ENCODE results near the gene FNBP1. TPM values are rescaled to one million over a fixed set of nuclear protein-coding genes. Genes with fewer than 3 reads are reported as not detected.

The FNBP1 gene
- 10 to 100 TPM; 71.5 to 80.3 TPM for total RNA-seq

DNA sequence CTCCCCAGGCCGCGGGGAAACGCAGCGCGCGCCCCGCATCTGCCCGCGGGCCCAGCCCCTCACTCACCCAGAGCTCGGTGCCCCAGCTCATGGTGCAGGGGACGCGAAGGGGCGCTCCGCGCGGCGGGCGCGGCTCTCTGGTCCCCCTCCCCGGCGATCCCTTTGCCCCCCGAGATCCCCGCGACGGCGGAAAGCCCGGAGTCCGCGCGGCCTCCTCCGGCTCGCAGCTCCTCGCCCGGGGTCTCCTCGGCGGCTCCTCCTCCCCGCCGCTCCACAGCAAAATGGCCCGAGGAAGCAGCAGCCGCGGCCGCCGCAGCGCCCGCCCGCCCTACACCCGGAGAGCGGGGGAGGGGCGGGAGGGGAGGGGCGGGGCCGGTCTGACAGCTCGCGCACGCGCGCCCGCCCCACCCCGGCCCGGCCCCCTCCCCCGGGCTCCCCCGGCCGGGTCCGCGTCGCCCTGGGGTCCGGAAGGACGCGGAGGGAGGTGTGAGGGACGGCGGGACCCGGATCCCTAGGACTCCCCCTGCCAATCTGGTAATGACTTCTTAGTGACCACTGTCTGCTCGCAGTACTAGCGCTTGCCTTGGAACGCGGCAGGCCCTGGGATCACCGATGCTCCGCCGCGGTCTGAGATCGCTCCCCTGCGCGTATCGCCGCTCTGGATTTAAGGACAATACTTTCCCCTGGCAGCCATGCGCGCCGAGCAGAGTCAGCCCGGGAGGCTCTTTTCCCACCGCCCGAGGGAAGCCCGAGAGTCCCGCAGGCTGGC, at the start of gene FNBP1:
TSS of gene FNBP1 (minus strand) at position 305 of the 769 bp plus-strand sequence. CDS start at position 91, 214 bp downstream.
- Histone ChIP-seq H3K9me3 (no peaks in the 10 kb centered on the region), H3K4me1 (ENCODE audit: control insufficient read depth in 1 of 2, low read depth in 2 of 2) (peaks cover 20 to 39% of the 10 kb centered on the region in 2 donors), H3K4me3 (peak within 1 kb of the TSS; percentile 98), H3K36me3 (no peaks in the 10 kb centered on the region), H3K27ac (peak within 1 kb of the TSS; percentile 88 to 93), H3K27me3 (replicated peaks; ENCODE audit: insufficient read depth) (no peaks in the 10 kb centered on the region)
- ATAC-seq (ENCODE audit: insufficient number of reproducible peaks, low FRiP score, low read depth) (peak; percentile 78), DNase-seq (ENCODE audit: low spot score) (no peak)
- TF ChIP-seq, protein P1, sequence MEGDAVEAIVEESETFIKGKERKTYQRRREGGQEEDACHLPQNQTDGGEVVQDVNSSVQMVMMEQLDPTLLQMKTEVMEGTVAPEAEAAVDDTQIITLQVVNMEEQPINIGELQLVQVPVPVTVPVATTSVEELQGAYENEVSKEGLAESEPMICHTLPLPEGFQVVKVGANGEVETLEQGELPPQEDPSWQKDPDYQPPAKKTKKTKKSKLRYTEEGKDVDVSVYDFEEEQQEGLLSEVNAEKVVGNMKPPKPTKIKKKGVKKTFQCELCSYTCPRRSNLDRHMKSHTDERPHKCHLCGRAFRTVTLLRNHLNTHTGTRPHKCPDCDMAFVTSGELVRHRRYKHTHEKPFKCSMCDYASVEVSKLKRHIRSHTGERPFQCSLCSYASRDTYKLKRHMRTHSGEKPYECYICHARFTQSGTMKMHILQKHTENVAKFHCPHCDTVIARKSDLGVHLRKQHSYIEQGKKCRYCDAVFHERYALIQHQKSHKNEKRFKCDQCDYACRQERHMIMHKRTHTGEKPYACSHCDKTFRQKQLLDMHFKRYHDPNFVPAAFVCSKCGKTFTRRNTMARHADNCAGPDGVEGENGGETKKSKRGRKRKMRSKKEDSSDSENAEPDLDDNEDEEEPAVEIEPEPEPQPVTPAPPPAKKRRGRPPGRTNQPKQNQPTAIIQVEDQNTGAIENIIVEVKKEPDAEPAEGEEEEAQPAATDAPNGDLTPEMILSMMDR (IDR thresholded peaks at IDR 0.05) = no peak

DNA sequence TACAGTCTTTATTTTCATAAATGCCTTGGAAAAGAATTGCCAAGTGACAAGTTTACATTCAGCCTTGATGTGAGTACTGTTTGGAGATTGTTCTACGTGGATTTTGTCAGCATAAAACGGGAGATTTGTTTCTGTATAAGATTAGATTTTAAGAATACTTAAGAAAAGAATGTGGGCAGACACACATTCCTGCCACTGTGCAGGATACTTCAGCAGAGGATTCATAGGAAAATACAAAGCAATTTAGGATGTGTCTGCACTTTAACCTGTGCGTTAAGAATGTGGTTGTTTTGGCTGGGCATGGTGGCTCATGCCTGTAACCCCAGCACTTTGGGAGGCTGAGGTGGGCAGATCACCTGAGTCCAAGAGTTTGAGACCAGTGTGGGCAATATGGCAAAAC, 47.9 kb upstream of the FNBP1 start:
- Histone ChIP-seq H3K4me3 (no peak overlapping the region), H3K27ac (no peak overlapping the region), H3K9me3 (no peaks in the 10 kb centered on the region), H3K27me3 (replicated peaks; ENCODE audit: insufficient read depth) (no peaks in the 10 kb centered on the region), H3K4me1 (ENCODE audit: control insufficient read depth in 1 of 2, low read depth in 2 of 2) (no peaks in the 10 kb centered on the region), H3K36me3 (peaks cover 34% of the 10 kb centered on the region)
- no peak for ATAC-seq (ENCODE audit: insufficient number of reproducible peaks, low FRiP score, low read depth)
- TF ChIP-seq, protein P1 (IDR thresholded peaks at IDR 0.05) = no peak
- no peak for DNase-seq (ENCODE audit: low spot score)

DNA sequence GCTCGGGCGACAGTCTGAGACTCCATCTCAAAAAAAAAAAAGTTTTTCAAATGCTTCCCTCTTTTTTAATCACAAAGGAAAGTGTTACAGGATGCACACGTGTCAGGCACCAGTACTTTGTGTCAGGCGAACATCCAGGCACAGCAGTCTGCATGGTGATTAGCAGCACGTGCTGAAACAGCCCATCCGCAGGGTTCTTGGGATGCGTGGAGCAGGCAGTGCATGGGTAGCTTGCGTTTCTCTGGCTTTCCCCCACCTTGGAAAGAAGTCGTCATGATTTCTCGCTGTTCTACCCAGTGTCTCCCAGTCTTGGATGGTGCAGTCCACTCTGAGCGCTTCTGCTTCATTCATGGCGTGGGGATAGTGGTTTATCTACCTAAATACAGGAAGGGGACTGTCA, 46.2 kb upstream of the FNBP1 start:
- H3K9me3 ChIP-seq = no peaks in the 10 kb centered on the region
- ATAC-seq (ENCODE audit: insufficient number of reproducible peaks, low FRiP score, low read depth) (no peak), DNase-seq (ENCODE audit: low spot score) (no peak)
- TF ChIP-seq, protein P1 (IDR thresholded peaks at IDR 0.05) = no peak
- H3K4me3 ChIP-seq = no peak overlapping the region
- peaks cover 30% of the 10 kb centered on the region for H3K36me3 ChIP-seq
- no peak overlapping the region for H3K27ac ChIP-seq
- no peaks in the 10 kb centered on the region for H3K27me3 ChIP-seq (replicated peaks; ENCODE audit: insufficient read depth)
- no peaks in the 10 kb centered on the region for H3K4me1 ChIP-seq (ENCODE audit: control insufficient read depth in 1 of 2, low read depth in 2 of 2)

DNA sequence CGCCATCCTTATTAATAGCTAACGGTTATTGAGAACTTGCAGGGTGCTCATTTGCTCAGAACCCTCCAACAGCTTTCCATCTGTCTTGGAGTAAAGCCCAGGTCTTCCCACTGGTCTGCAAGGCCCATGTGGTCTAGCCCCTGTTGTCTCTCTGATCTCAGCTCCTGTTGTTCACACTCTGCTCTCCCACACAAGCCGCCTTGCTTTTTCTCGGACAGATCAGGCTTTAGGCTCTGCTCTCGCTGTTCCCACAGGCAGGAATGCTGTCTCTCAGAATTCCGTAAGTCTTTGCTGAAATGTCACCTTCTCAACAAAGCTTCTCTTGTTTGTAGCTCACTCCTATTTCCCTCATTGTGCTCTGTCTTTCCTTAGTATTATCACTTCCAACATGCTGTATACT, 45.1 kb upstream of the FNBP1 start:
- peaks cover 26% of the 10 kb centered on the region for H3K36me3 ChIP-seq
- H3K9me3 ChIP-seq = no peaks in the 10 kb centered on the region
- ATAC-seq (ENCODE audit: insufficient number of reproducible peaks, low FRiP score, low read depth) = no peak
- no peak overlapping the region for H3K4me3 ChIP-seq
- DNase-seq (ENCODE audit: low spot score) = no peak
- no peak overlapping the region for H3K27ac ChIP-seq
- TF ChIP-seq, protein P1 (IDR thresholded peaks at IDR 0.05) = no peak
- no peaks in the 10 kb centered on the region for H3K4me1 ChIP-seq (ENCODE audit: control insufficient read depth in 1 of 2, low read depth in 2 of 2)
- H3K27me3 ChIP-seq (replicated peaks; ENCODE audit: insufficient read depth) = no peaks in the 10 kb centered on the region

DNA sequence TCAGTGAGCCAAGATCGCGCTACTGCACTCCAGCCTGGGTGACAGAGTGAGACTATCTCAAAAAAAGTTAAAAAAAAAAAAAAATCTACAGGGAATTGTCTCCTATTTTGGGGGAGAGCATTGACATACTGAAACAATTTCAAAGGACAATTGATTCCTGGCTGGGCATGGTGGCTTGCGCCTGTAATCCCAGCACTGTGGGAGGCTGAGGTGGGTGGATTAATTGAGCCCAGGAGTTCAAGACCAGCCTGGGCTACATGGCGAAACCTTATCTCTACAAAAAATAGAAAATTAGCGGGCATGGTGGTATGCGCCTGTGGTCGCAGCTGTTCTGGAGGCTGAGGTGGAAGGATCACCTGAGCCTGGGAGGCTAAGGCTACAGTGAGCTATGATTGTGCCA, 41.3 kb upstream of the FNBP1 start:
- TF ChIP-seq, protein P1 (IDR thresholded peaks at IDR 0.05) = no peak
- Histone ChIP-seq H3K4me3 (no peak overlapping the region), H3K27me3 (replicated peaks; ENCODE audit: insufficient read depth) (no peaks in the 10 kb centered on the region), H3K36me3 (peaks cover 28% of the 10 kb centered on the region), H3K27ac (no peak overlapping the region), H3K9me3 (no peaks in the 10 kb centered on the region), H3K4me1 (ENCODE audit: control insufficient read depth in 1 of 2, low read depth in 2 of 2) (no peaks in the 10 kb centered on the region)
- DNase-seq (ENCODE audit: low spot score) (no peak), ATAC-seq (ENCODE audit: insufficient number of reproducible peaks, low FRiP score, low read depth) (no peak)

Data from thoracic aorta (tissue), 2 donors.